CD4-positive, alpha-beta T cell treated with Interleukin-12 subunit alpha and Interleukin-12 subunit beta, for 1 hour (primary cell): ENCODE measurements around the gene ELANE.
"Not testable (repeated sequence)": the region's sequence is repeated elsewhere in the genome, so short reads cannot be mapped to it uniquely, and the experiment has no call there.

Experiments
- DNase-seq: peaks from one replicate; pipeline ENCODE4 v3.0.0-alpha.2; 2020

The ELANE gene

DNA sequence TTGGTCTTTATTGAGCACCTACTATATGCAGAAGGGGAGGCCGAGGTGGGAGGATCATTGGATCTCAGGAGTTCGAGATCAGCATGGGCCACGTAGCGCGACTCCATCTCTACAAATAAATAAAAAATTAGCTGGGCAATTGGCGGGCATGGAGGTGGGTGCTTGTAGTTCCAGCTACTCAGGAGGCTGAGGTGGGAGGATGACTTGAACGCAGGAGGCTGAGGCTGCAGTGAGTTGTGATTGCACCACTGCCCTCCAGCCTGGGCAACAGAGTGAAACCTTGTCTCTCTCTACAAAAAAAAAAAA lies 11.2 kb downstream of the ELANE start:
- DNase-seq, result no peak

DNA sequence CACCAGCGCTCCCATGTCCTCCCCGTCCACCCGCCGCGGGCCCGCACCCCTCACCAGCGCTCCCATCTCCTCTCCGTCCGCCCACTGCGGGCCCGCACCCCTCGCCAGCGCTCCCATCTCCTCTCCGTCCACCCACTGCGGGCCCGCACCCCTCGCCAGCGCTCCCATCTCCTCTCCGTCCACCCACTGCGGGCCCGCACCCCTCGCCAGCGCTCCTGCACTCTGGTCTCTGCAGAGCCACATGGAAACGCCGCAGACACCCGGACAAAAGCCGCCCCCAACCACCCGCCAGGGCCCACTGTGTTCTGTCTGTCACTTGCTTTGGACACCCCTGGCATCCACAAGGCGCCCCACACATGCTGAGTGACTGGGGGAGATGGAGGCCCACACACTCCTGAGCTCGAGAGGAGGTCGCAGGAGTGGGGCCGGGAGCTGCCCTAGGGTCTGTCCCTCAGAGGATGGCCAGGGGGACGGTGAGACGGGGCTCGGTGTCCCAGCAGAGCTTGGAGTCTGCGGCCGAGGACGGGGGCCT lies 14.7 kb downstream of the ELANE start:
- DNase-seq, result no peak

GRCh38 chr19:867301-867793 lies 15.2 kb downstream of the ELANE start:
- DNase-seq, result no peak

- no peak for DNase-seq
Observed at GRCh38 chr19:867855-868457, 15.9 kb downstream of the ELANE start.

- DNase-seq, result no peak
Observed at GRCh38 chr19:868458-869244, 16.5 kb downstream of the ELANE start.

DNA sequence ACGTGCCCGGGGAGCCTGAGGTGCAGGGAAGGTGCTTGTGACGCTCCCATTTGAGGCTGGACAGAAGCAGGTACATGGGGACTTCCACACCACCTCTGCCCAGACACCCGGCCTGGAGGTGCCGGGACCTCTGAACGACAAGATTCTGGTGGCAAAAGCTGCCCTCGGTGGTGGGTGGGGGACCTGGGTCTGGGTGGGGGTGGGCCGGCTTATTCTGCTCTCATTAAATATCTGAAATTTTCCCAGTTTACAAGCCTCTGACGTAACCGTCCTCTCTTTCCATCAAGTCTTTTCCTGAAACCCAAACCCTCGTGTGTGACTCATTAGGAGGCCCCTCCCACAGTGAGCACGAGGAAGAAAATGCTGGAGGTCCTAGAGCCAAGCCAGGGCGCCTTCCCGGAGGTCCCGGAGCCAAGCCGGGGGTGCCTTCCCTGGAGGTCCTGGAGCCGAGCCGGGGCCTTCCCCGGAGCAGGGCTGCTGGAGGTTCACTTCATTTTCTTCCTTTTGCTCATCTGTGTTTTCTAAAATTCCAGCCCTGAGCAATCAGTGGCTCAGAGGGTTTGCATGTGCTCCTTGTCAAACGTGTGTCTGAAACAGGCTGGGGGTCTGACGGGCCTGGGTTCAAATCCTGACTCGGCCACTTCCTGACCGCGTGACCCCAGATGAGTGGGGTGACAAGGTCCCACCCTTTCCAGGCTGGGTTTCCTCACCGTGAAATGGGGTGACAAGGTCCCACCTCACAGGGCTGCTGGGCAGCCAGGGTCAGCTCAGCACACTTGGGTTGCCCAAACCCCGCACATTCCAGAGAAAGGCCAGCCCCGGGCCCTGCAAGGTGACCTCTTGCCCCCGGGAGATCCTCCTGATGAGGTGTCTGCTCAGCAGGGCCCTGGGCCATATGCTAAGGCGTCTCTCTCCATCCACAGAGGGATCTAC lies 17.4 kb downstream of the ELANE start:
- no peak for DNase-seq

DNA sequence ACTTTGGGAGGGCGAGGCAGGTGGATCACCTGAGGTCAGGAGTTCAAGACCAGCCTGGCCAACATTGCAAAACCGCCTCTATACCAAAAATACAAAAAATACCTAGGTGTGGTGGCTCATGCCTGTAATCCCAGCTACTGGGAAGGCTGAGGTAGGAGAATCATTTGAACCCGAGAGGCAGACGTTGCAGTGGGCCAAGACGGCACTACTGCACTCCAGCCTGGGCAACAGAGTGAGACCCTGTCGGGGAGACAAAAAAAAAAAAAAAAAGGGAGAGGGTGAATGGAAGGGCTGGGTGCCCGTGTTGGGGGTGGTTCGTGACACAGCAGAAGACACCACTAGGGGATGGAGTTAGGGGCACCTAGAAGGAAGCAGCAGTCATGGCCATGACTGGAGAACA lies 18.2 kb downstream of the ELANE start:
- DNase-seq, result no peak

GRCh38 chr19:870963-871401 lies 18.9 kb downstream of the ELANE start:
- no peak for DNase-seq

DNA sequence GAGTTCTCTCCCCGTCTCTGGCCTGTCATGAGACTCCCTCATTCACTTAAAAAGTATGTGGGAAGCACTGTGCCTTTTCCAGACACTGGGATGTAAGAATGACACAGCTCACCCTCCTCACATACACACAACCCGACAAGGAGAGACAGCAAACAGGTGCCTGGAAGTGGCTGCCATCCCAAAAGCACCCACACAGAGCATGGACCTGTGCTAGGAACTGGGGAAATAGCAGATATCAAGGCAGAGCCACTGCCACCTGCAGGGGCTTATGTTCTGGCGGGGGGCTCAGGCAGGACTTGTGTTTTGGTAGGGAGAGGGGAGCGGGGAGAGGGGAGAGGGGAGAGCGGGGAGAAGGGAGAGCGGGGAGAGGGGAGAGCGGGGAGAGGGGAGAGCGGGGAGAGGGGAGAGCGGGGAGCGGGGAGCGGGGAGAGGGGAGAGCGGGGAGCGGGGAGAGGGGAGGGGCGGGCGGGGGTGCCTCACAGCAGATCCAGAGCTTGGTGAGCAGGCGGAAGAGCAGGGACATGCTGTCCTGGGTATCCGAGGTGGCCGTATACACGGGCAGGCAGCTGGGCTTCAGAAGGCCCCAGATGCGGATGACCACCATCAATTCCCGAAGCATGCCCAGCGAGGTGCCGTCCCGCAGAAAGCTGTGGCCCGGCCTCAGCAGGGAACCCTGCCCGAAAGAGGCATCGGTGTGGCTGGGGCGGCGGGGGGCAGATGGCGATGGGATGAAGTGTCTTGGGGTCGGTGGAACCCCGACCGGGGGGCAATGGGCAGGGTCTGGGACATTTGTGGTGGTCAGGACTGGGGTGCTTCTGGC lies 19.6 kb downstream of the ELANE start:
- no peak for DNase-seq

DNA sequence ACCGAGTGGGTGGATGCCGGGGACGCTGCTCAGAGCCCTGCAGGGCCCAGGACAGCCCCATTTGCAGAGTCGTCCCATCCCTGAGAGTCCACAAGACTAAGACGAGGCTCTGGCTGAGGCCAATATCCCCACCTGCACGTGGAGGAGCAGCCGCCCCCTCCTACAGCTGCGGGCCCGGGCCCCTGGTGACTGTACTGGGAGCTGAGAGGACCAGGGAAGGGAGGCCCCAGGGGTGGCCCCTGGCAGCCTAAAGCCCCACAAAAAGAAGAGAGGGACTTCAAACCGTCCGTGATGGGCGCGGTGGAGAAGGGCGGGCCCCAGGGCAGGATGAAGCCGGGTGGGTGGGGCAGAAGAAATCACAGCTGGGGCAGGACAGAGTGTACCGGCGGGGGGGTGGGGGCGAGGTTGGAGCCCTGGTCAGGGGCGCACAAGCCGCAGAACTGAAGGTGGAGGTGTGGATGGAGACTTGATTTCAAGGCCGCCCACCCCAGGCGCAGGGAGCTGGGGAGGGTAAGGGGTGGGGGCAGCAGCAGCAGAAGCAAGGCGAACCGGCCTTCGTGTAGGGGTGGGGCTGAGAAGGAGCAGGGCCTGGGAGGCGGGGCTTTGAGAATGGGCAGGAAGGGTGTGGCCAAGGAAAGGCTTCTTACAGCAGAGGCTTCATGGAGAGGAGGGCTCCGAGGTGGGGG lies 20.3 kb downstream of the ELANE start:
- DNase-seq, result peak; percentile 88

- peak; percentile 89 for DNase-seq
Observed at GRCh38 chr19:873084-873483, 21.0 kb downstream of the ELANE start.

DNA sequence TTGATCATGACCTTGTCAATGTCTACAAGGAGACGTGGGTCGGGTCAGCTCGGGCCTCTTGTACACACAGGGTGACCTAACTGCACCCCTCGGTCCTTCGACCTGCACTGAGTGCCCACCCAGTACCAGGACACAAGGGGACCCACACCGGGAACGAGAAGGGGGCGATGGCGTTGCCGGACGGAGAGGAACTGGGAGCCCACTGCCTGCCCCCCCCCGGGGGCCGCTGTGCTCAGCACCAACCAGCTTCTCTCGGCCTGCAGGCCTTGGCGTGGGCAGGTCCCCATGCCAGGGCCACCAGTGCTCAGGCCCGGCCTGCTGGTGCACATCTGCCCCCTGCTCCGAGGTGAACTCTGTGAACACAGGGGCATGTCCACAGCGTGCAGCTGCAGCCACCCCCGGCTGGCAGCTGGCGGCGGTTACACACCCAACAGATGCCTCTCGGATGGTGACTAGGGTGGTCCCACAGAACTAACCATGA lies 21.5 kb downstream of the ELANE start:
- DNase-seq, result no peak

- DNase-seq, result no peak
Observed at GRCh38 chr19:875265-875879, 23.3 kb downstream of the ELANE start.

DNA sequence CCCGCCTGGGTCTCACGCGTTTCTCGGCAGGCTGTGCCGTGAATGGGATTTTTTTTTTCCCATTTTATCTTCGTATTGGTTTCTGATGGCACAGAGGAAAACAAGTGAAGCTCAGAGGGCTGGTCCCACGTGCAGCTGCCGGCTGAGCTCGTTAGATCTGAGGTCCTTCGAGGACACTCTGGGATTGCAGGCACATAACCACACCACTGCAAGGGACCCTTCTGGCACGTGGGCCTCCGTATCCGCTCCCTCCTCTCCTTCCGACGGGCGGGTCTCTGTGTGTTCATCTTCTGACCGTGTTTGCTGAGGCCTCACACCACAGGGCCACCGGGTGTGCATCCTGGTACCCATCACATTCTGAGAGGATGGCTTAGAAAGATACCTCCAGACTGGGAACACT lies 24.0 kb downstream of the ELANE start:
- DNase-seq, result no peak

DNA sequence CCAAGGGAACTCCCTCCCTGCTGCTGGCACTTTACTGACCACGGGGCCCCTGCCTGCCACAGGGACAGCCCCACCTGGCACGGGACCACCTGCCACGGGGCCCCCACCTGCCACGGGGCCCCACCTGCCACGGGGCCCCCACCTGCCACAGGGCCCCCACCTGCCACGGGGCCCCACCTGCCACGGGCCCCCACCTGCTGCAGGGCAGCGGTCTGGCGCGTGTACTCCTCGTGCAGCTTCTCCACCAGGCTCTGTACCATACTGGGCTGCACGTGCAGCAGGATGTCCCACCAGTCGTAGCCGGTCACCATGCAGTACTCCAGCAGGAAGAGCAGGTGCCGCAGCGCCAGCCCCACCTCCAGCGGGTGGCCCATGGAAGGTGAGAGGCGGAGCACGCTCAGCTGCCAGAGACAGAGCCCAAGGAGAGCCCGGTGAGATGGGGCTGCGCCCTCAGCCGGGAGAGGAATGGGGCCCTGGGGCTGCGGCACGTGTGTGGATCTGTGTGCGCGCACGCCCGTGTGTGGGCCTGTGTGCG lies 24.7 kb downstream of the ELANE start:
- DNase-seq, result no peak

- not testable (repeated sequence) for DNase-seq
Observed at GRCh38 chr19:877992-878660, 26.0 kb downstream of the ELANE start.

DNA sequence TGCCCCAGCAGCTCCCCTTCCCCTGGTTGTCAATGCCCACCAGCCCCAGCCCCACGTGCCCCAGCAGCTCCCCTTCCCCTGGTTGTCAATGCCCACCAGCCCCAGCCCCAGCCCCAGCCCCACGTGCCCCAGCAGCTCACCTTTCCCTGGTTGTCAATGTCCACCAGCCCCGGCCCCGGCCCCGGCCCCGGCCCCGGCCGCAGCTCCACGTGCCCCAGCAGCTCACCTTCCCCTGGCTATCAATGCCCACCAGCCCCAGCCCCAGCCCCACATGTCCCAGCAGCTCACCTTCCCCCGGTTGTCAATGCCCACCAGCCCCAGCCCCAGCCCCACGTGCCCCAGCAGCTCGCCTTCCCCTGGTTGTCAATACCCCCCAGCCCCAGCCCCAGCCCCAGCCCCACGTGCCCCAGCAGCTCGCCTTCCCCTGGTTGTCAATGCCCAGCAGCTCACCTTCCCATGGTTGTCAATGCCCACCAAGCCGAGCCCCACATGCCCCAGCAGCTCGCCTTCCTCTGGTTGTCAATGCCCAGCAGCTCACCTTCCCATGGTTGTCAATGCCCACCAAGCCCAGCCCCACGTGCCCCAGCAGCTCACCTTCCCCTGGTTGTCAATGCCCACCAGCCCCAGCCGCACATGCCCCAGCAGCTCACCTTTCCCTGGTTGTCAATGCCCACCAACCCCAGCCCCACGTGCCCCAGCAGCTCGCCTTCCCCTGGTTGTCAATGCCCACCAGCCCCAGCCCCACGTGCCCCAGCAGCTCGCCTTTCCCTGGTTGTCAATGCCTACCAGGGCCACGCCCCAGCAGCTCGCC lies 26.9 kb downstream of the ELANE start:
- DNase-seq, result not testable (repeated sequence)

- no peak for DNase-seq
Observed at GRCh38 chr19:879711-880438, 27.8 kb downstream of the ELANE start.
